Measurements from ENCODE around the gene GDF2. TPM values are rescaled to one million over a fixed set of nuclear protein-coding genes. Genes with fewer than 3 reads are reported as not detected.

GDF2 gene
- total RNA-seq, 1 donor from 2014 or later, result not detected

DNA sequence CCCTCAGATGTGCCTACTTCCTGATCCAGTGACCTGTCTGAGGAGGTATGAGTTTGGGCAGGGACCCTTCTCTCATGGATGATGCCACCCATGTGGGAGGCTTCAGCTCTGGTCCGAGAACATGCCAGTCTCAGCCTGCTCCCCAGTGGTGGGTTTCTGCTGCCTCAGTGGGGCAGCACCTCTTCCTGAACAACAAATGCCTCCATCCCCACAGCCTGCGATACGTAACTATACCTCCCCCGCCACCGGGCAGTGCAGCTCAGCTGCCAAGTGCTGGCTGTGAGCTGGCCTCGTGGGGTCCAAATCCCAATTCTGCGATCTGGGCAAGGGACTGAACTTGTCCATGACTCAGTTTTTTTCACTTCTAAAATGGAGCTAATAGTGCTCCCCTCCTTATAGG, 19.1 kb upstream of the GDF2 start:
- DNase-seq (ENCODE audit: extremely low spot score in 2 of 2), result no peak
- intact Hi-C loops (cut with DNase I), result loop anchor here (10.0 kb wide), 1 partner anchor 258 kb away; no protein-coding TSS in a partner anchor
- no peaks in the 10 kb centered on the region for H3K36me3 ChIP-seq
- no peak overlapping the region for H3K4me3 ChIP-seq
- TF ChIP-seq POLR2AphosphoS5 (IDR thresholded peaks at IDR 0.05; ENCODE audit: insufficient read depth in 1 of 2, low read depth in 1 of 2) (no peak), POLR2A (IDR thresholded peaks at IDR 0.05) (no peak)
- TF ChIP-seq, protein P1, sequence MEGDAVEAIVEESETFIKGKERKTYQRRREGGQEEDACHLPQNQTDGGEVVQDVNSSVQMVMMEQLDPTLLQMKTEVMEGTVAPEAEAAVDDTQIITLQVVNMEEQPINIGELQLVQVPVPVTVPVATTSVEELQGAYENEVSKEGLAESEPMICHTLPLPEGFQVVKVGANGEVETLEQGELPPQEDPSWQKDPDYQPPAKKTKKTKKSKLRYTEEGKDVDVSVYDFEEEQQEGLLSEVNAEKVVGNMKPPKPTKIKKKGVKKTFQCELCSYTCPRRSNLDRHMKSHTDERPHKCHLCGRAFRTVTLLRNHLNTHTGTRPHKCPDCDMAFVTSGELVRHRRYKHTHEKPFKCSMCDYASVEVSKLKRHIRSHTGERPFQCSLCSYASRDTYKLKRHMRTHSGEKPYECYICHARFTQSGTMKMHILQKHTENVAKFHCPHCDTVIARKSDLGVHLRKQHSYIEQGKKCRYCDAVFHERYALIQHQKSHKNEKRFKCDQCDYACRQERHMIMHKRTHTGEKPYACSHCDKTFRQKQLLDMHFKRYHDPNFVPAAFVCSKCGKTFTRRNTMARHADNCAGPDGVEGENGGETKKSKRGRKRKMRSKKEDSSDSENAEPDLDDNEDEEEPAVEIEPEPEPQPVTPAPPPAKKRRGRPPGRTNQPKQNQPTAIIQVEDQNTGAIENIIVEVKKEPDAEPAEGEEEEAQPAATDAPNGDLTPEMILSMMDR (IDR thresholded peaks at IDR 0.05), result no peak
- peaks cover 13% of the 10 kb centered on the region for H3K4me1 ChIP-seq
- no peaks in the 10 kb centered on the region for H3K27me3 ChIP-seq
- H3K27ac ChIP-seq, result no peak overlapping the region
- no peaks in the 10 kb centered on the region for H3K9me3 ChIP-seq

DNA sequence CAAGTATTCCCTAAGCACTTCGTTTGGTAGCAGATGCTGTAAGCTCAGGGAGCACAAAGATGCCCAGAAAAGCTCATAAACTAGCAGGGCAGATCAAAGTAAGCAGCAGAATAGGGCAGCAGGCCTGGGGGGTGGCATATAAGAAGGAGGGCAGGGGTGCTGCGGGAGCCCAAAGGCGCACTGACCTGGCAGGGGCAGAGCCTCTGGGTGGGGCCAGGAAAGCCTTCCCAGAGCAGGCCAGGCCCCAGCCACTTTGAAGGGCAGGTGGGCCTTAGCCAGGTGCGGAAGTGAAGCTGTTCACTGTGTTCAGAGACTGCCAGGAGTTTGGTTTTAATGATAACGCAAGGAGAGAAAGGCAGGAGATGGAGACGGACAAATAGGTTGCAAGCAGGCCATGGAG, 18.4 kb upstream of the GDF2 start:
- Histone ChIP-seq H3K4me1 (peaks cover 13% of the 10 kb centered on the region), H3K36me3 (no peaks in the 10 kb centered on the region), H3K27me3 (no peaks in the 10 kb centered on the region), H3K27ac (no peak overlapping the region), H3K9me3 (no peaks in the 10 kb centered on the region), H3K4me3 (no peak overlapping the region)
- no peak for DNase-seq (ENCODE audit: extremely low spot score in 2 of 2)
- TF ChIP-seq, protein P1 (IDR thresholded peaks at IDR 0.05), result no peak
- TF ChIP-seq POLR2AphosphoS5 (IDR thresholded peaks at IDR 0.05; ENCODE audit: insufficient read depth in 1 of 2, low read depth in 1 of 2) (no peak), POLR2A (IDR thresholded peaks at IDR 0.05) (no peak)
- intact Hi-C loops (cut with DNase I), result loop anchor here (10.0 kb wide), 1 partner anchor 259 kb away; no protein-coding TSS in a partner anchor

DNA sequence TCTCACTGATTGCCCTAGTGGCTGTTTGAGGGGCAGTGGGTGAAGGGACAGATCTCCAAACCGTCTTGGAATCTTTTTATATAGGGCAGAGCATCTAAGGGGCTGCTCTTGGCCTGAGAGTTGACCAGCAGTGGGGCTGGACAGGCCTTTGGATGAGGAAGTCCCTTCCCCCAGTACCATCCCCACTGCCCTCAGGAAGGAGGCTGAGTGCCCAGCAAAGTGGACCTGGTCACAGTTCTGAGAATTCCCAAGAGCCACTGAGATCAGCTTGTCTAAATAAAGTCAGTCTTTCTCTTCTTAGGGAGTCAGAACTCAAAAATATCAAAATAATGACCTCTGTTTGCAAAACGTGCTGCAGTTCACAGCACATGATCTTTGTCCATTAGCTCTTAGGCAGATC, 16.7 kb upstream of the GDF2 start:
- Histone ChIP-seq H3K36me3 (no peaks in the 10 kb centered on the region), H3K4me1 (peaks cover 5% of the 10 kb centered on the region), H3K9me3 (no peaks in the 10 kb centered on the region), H3K27me3 (no peaks in the 10 kb centered on the region), H3K4me3 (no peak overlapping the region), H3K27ac (no peak overlapping the region)
- intact Hi-C loops (cut with DNase I), result loop anchor here (10.0 kb wide), 1 partner anchor 261 kb away; no protein-coding TSS in a partner anchor
- TF ChIP-seq POLR2AphosphoS5 (IDR thresholded peaks at IDR 0.05; ENCODE audit: insufficient read depth in 1 of 2, low read depth in 1 of 2) (no peak), POLR2A (IDR thresholded peaks at IDR 0.05) (no peak)
- TF ChIP-seq, protein P1 (IDR thresholded peaks at IDR 0.05), result no peak
- DNase-seq (ENCODE audit: extremely low spot score in 2 of 2), result no peak

DNA sequence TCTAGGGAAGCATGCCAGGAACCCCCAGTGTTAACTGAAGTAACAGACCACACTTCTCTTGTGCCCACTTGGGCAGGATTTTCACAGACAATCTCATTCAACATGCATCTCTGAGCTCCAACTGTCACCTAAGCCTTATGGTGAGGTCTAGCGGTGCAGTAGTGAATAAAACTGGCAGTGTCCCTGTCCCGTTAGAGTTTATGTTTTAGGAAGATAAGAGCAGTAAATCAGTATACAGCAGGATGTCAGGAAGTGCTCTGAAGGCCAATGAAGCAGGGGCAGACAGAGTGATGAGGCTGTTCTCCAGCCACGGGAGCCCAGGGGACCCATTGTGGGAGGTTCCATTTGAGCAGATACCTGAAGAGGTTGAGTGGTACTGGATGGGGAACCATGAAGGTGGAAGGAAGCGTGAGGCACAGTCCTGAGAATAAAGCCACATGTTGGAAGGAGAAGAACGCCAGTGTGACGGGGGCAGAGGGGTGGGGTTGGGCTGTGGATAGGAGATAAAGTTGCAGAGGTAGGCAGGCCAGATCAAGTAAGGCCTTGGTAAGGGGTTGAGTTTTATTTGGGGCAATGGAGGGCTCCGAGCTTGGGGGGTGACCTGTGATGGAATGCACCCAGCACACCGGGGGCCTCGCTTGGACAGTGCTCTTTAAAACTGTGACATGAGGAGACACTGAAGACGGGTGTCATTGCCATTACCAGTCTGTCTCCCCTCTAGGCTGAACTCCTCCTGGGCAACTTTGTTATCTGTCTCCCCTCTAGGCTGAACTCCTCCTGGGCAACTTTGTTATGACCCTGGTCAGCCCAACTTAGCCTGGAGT, 15.7 kb upstream of the GDF2 start:
- Histone ChIP-seq H3K9me3 (no peaks in the 10 kb centered on the region), H3K36me3 (no peaks in the 10 kb centered on the region), H3K4me1 (peaks cover 9% of the 10 kb centered on the region), H3K27me3 (no peaks in the 10 kb centered on the region), H3K27ac (no peak overlapping the region), H3K4me3 (no peak overlapping the region)
- intact Hi-C loops (cut with DNase I), result loop anchor here (10.0 kb wide), 1 partner anchor 262 kb away; no protein-coding TSS in a partner anchor
- DNase-seq (ENCODE audit: extremely low spot score in 2 of 2), result no peak
- no peak for TF ChIP-seq POLR2AphosphoS5 (IDR thresholded peaks at IDR 0.05; ENCODE audit: insufficient read depth in 1 of 2, low read depth in 1 of 2)
- TF ChIP-seq, protein P1 (IDR thresholded peaks at IDR 0.05), result no peak
- TF ChIP-seq POLR2A (IDR thresholded peaks at IDR 0.05), result no peak

DNA sequence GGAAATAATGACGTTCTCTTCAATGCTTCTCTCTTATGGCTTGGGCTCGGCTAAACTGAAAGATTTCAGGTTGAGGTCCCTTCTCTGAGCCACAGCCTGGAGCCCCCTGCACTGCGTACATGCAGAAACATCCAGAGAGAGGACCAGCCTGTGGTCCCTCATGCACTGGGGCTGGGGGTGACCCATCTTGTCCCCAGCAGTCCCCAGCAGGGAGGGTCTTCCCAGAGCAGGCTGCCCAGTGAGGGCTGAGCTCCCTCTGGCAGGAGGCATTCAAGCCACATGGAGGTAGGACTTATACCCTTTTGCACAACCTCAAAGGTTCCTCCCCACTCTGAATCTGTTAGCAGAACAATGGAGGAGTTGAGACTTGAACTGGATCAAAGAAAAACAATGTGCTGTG, 14.9 kb upstream of the GDF2 start:
- Histone ChIP-seq H3K27ac (no peak overlapping the region), H3K4me1 (peaks cover 14% of the 10 kb centered on the region), H3K27me3 (no peaks in the 10 kb centered on the region), H3K9me3 (no peaks in the 10 kb centered on the region), H3K36me3 (no peaks in the 10 kb centered on the region), H3K4me3 (no peak overlapping the region)
- intact Hi-C loops (cut with DNase I), result loop anchor here (10.0 kb wide), 1 partner anchor 263 kb away; no protein-coding TSS in a partner anchor
- no peak for DNase-seq (ENCODE audit: extremely low spot score in 2 of 2)
- TF ChIP-seq POLR2AphosphoS5 (IDR thresholded peaks at IDR 0.05; ENCODE audit: insufficient read depth in 1 of 2, low read depth in 1 of 2) (no peak), POLR2A (IDR thresholded peaks at IDR 0.05) (no peak)
- TF ChIP-seq, protein P1 (IDR thresholded peaks at IDR 0.05), result no peak

Measured in vagina (tissue), 2 donors.